HuH-7 (cell line): ENCODE measurements around the gene KLF17.

Experiments used
- DNase-seq: peaks from one replicate; pipeline ENCODE4 v3.0.0; 2011; ENCODE audit warnings: low spot score

Gene KLF17

GRCh38 chr1:44118682-44119081 lies at the start of gene KLF17:
Gene KLF17 (plus strand): TSS chr1:44118821. CDS start chr1:44118908, 87 bp downstream.
- DNase-seq = no peak

GRCh38 chr1:44071461-44071860 lies 47.2 kb upstream of the KLF17 start:
- DNase-seq = no peak

GRCh38 chr1:44072204-44072603 lies 46.4 kb upstream of the KLF17 start:
- DNase-seq = no peak

GRCh38 chr1:44072821-44073220 lies 45.8 kb upstream of the KLF17 start:
- no peak for DNase-seq

GRCh38 chr1:44073528-44073927 lies 45.1 kb upstream of the KLF17 start:
- DNase-seq = no peak

GRCh38 chr1:44074415-44074814 lies 44.2 kb upstream of the KLF17 start:
- no peak for DNase-seq

- DNase-seq = no peak
Observed at GRCh38 chr1:44076066-44076465, 42.6 kb upstream of the KLF17 start.

- DNase-seq = no peak
Observed at GRCh38 chr1:44077421-44077820, 41.2 kb upstream of the KLF17 start.

GRCh38 chr1:44078104-44078503 lies 40.5 kb upstream of the KLF17 start:
- no peak for DNase-seq

- DNase-seq = no peak
Observed at GRCh38 chr1:44079566-44079965, 39.1 kb upstream of the KLF17 start.

GRCh38 chr1:44084998-44085675 lies 33.5 kb upstream of the KLF17 start:
- no peak for DNase-seq

GRCh38 chr1:44086692-44087474 lies 31.7 kb upstream of the KLF17 start:
- DNase-seq = no peak

GRCh38 chr1:44089371-44090048 lies 29.1 kb upstream of the KLF17 start:
- DNase-seq = no peak

GRCh38 chr1:44090429-44091252 lies 28.0 kb upstream of the KLF17 start:
- DNase-seq = no peak

GRCh38 chr1:44094047-44094446 lies 24.6 kb upstream of the KLF17 start:
- no peak for DNase-seq

GRCh38 chr1:44100183-44100868 lies 18.3 kb upstream of the KLF17 start:
- no peak for DNase-seq

GRCh38 chr1:44101328-44101727 lies 17.3 kb upstream of the KLF17 start:
- no peak for DNase-seq

GRCh38 chr1:44103270-44104131 lies 15.1 kb upstream of the KLF17 start:
- peak; percentile 36 for DNase-seq

- DNase-seq = no peak
Observed at GRCh38 chr1:44105810-44106209, 12.8 kb upstream of the KLF17 start.

- no peak for DNase-seq
Observed at GRCh38 chr1:44108241-44108640, 10.4 kb upstream of the KLF17 start.

- no peak for DNase-seq
Observed at GRCh38 chr1:44108971-44109370, 9.7 kb upstream of the KLF17 start.
